NCI-H146 (cell line): ENCODE measurements around the gene ACTG2.
"Not testable (repeated sequence)": the region's sequence is repeated elsewhere in the genome, so short reads cannot be mapped to it uniquely, and the experiment has no call there.

Experiments
- DNase-seq: peaks from one replicate; lab custom pipeline; 2025; lab: John Stamatoyannopoulos, UW

ACTG2 gene

DNA sequence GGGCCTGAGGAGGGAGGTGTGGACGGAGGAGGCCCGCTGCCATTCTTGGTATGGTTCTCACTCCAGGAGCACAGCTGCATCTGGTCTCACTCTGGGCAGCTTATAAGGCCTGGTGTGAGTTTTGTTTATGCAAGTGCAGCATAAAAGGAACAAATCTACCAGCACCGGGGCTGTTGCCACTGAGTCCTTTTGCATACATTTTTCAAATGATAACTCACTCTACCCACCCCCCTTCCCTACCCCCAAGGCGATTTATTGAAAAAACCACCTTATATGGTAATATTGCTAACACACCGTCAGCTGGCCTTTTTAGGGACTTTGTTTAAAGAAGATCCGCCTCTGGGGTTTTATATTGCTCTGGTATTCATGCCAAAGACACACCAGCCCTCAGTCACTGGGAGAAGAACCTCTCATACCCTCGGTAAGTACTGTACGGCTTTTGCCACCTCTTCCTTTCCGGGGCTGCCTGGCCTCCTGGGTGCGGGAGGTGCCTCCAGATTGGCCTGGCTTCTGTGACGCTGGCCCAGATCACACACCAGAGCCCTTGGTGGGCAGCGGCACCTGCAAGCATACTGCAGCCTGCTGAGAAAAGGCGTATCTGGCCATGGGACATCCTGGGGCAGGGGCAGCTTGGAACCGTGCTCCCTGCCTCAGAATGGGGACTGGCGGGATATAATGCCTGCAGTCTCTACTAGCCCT is at the start of gene ACTG2:
ACTG2 (plus strand) TSS at position 378 of the 699 bp plus-strand sequence. CDS start 8,304 bp downstream, outside the sequence.
- peak; percentile 43 for DNase-seq

DNA sequence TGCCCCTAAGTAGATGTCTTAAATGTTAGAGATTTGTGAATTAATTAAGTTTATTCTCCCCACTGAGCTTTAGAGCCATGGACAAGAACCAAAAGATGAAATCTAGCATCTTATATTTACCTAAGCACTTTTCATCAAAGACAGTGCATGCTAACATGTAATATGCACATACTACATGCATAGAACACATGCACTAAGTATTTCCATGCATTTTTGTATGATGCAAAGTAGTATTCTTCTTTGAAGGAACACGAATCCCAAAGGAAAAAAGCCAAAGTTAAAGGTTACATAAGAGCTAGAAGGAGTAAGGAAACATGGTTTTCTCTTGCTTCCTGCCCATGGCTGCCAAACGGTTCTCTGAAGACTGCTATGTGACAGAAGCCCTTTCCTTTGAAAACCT is 48.7 kb upstream of the ACTG2 start:
- DNase-seq: no peak

- DNase-seq: peak; percentile 87
Measured at GRCh38 chr2:73850009-73850408, 42.8 kb upstream of the ACTG2 start.

DNA sequence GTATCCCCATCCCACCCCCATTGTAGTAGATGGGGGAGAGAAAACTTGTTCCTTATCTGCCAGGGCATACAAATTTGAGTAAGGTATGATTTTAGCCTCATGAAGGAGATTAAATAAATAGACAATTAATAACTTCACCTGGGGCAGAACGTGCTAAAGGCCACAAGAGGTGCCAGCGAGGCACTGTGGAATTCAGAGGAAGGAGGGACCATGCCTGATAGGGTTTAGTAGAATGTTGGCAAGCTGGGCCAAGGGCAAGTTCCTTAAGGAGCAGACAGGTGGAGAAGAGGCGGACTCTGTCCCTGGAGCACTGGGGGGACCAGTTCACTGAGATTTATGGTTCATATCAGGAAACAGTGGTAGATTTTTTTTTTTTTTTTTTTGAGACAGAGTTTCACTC is 41.5 kb upstream of the ACTG2 start:
- DNase-seq: no peak

DNA sequence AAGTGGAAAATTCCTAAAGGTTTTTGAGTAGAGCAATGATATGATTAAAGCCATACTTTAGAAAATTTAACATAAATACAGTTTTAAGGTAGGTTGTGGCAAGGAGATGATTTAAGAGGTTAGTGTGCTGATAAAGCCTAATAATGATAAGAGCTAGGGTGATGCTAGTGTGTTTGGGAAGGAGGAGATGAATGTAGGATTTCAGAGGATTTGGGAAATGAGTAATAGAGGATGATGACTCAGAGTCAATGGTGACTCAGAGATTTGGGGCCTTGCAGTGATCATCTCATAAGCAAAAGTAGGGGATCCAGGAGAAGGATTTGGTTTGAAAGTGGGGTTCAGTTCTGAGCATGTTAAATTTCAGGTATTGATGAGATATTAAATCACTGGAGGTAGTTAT is 40.8 kb upstream of the ACTG2 start:
- DNase-seq: no peak

DNA sequence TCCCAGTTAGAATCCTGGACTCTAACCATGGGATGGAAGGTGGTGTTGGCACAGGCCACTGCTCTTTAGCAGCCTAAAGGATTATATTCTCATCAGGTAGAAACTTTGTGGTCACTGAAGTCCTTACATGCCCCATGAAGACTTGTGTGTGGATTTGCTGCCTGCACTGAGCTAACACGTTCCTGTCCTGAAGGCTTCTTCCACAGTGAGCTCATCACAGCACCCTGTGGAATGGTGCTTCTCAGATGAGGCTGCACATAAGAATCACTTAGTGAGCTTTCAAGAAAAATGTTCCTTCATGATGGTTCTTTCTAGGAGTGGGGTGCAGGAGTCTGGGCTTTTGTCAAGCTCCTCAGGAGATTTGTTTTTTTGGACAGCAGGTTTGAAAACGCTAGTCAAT is 37.3 kb upstream of the ACTG2 start:
- DNase-seq: no peak

DNA sequence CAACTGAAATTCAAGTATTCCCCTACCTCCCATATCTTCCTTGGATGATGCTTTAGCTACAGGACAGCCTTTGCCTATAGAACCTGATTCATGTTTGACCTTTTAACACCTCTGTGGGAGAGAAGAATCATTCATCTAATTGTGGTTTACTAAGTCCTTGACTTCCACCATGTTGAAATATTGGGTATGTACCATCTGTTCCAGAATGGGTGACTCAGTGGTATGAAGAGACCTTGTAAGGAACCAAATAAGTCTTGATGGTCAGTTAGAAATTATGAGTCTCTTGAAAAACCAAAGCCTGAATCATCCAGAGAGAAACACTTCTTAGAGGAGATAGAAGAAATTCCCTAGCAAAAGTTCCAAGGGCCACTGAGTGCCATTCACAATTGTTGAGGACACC is 36.6 kb upstream of the ACTG2 start:
- no peak for DNase-seq

GRCh38 chr2:73859721-73860586 is 32.9 kb upstream of the ACTG2 start:
- no peak for DNase-seq

DNA sequence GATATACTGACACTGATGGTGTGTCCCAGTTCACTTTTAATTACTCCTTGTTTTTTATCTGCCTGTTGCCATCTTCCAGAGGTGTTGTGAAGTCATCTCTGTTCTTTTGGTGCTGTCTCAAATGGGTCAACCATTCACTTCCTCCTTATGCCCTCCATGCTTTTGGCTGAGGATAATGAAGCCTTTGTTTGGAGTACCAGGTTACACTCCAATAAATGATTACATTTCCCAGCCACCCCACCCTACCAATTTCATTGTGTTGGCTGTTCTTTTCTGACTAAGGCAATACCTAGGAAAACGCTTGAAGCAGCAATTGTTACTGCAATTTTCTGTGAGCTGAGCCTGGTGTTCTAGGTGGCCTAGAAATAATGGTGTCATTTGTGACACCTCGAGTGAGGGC is 29.8 kb upstream of the ACTG2 start:
- DNase-seq: no peak

DNA sequence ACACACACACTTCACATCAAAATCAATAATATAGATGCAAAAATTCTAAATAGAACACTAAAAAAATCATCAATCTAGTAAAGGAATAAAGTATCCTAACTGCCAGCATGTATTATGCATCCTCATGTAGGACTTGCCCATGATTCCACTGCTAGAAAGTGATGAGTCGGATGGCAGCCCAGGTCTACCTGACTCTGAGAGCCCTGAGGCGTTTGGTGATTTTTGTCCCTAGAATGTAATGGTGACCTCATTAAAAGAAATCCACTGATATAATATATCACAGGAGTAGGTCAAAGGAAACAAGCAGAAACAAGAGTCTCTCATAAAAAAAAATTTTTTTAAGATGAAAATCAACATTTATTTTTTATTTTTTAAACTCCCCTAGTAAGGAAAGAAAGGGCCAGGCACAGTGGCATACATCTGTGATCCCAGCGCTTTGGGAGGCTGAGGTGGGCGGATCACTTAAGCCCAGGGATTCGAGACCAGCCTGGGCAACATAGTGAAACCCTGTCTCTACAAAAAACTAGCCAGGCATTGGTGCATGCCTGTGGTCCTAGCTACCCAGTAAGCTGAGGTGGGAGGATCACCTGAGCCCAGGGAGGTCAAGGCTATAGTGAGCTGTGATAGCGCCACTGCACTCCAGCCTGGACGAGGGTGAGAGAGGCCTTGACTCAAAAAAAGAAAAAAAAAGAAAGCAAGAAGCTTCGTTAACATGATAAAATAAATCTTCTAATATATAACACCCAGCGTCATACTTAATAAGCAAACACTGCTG is 24.4 kb upstream of the ACTG2 start:
- DNase-seq: no peak

DNA sequence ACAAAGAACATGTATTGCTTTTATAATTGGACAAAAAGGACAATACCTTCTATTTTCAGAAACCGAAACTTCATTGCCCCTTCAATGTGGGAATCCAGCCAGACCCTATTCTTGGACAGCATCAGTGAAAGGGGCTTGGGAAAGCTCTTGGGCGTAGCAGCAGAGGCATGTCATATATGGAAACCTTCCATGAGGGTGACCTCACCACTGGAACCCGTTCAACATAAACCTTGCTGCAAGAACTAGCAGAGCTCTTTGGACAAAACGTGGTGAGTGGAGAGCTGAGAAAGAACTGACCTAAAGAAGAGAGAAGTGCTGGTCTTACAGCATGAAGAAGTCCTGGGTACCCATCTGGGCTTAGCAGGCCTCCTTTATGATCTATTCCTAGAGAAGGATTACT is 22.7 kb upstream of the ACTG2 start:
- no peak for DNase-seq

GRCh38 chr2:73877071-73877802 is 15.6 kb upstream of the ACTG2 start:
- no peak for DNase-seq

GRCh38 chr2:73877984-73878383 is 14.8 kb upstream of the ACTG2 start:
- DNase-seq: not testable (repeated sequence)

GRCh38 chr2:73885406-73885805 is 7.4 kb upstream of the ACTG2 start:
- no peak for DNase-seq

DNA sequence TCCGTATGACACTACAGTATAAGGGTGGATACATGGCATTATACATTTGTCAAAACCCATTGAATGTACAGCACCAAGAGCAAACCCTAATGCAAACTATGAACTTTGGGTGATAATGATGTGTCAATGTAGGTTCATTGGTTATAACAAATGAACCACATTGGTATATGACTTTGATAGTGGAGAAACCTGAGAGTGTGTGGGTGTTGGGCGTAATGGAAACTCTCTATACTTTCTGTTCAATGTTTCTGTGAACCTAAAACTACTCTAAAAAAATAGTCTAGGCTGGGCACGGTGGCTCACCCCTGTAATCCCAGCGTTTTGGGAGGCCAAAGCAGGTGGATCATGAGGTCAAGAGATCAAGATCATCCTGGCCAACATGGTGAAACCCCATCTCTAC is 6.5 kb upstream of the ACTG2 start:
- no peak for DNase-seq

DNA sequence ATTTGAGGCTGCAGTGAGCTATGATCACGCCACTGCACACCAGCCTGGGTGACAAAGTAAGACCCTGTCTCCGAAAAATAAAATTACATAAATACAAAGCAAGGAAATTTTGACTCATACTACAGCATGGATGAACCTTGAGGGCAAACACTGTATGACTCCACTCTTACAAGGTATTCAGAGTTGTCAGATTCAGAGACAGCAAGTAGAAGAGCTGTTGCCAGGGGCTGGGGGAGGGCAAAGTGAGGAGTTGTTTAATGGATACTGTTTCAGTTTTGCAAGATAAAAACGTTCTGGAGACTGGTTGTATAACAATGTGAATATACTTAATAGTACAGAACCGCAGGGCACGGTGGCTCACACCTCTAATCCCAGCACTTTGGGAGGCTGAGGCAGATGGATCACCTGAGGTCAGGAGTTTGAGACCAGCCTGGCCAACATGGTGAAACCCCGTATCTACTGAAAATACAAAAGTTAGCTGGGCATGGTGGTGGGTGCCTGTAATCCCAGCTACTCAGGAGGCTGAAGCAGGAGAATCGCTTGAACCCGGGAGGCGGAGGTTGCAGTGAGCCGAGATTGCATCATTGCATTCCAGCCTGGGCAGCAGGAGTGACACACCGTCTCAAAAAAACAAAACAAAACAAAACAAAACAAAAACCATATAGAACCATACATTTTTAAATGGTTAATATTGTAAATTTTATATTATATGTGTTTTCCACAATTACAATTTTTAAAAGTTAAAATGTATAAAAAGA is 5.0 kb upstream of the ACTG2 start:
- DNase-seq: not testable (repeated sequence)

- no peak for DNase-seq
Measured at GRCh38 chr2:73888388-73888787, 4.4 kb upstream of the ACTG2 start.

DNA sequence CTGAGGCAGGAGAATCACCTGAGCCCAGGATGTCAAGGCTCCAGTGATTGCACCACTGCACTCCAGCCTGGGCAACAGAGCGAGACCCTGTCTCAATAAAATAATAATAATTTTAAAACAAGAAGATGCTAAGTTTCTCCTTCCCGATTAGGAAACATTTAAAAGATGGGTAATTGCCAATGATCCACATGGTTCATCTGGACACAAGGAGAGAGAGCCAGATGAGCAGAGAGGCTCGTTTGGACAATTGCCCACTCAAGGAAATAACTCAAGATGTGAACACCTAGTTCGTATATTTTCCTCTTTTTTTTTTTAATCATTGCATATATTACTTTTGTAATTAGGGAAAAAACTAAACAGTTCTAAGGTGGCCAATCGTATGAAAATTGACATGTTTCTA is 3.6 kb upstream of the ACTG2 start:
- no peak for DNase-seq

DNA sequence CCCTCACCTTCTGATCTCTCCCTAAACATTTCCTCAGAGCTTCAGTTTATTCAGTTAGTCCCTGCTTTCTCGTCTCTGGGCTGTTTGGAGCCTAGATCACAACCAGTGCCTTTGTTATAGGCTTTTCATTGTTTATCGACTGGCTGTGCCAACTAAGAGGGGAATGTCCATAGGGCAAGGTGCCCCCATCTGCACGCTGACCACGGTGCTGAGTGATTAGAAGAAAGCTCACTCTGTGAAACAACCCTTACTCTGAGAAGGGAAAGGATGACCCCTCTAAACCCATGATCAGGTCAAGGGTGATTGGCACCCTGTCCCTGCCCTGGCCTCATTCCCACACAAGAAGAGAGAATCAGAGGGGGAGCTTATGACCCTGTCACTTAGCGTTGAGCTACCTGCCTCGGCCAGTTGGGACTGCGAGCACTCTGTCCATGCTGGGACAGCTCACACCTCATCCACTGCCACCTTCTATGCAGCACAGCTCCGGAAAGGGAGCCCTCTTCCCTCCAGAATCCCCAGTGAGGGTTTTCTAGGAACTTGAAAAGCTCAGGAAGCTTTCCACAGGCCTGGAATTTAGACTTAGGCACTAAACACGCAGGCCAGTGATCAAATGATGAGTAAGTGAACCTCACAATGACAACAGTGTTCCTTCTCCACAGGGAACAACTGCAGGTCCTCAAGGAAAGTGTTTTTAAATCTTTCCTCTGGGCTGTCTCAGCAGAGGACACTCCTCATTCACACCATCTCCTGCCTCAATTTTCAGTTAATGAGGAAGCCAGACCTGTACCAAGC is 2.3 kb upstream of the ACTG2 start:
- DNase-seq: no peak

DNA sequence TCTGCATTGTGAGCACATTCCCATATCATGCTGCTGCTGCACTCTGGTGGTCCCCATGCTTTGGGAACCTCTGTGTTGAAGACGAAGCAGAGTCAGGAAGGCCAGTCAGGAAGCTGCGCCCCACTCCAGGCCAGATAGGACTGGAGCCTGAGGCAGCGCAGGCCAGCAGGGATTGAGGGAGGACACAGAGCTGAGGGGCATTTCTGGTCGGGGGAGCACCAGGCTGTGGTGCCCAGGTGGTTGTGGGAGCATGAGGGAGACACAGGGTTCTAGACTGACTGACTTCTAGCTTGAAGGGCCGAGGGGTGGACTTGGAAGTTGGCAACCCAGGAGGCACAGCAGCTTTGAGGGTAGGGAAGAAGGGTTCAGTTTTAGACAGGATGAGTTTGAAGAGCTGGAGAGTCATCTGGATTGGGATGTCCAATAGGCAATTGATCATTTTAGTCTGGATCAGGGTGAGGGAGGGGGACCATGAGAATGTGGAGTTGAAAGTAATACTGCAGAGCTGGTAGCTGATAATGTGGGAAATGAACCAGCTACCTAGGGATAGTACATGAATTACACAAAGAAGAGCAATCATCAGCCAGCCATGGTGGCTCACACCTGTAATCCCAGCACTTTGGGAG is 1.4 kb upstream of the ACTG2 start:
- DNase-seq: no peak
